ENCODE measurements around the gene KCND3. TPM values are rescaled to one million over a fixed set of nuclear protein-coding genes. Genes with fewer than 3 reads are reported as not detected.

Gene KCND3
- total and polyA plus RNA-seq, 2 of the 4 experiments (the other 2 are of a cell fraction): under 0.01 to 0.03 TPM

DNA sequence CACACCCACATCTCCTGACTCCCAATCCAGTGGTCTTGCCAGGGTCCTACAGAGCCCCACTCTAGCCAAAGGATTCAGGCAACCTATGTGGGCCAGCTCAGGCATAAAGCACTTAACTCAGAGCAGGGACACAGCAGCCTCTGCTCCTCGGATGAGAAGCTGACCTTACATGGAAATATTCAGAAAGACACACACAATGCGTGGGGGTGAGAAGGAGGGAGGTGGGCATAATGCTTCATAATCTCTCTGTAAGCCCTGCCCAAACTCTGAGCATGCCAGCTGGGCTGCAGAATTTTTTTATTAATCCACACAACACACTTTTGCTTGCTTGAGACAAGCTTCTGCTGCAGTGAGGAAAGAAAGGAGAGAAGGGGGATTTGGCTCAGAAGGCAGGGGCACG, 21.6 kb downstream of the KCND3 start:
- WGBS, 2 experiments (ENCODE audit: extremely low coverage in 2 of 2, insufficient read length in 1 of 2): no CpG with 5 or more reads among the region's 3 CpGs
- intact Hi-C loops (cut with micrococcal nuclease) (no loop called here), dilution Hi-C loops (cut with HindIII; ENCODE audit: low sequenced_read_pairs, unreplicated experiment) (no loop called here)

More for the DNA sequence above, 21.6 kb downstream of the KCND3 start:
- Histone ChIP-seq H3K27me3 (ENCODE audit: control insufficient read depth, insufficient read depth, low read length) (no peaks in the 10 kb centered on the region; the same call in 1 of the 2 replicates), H3K4ac (ENCODE audit: low read depth, low read length) (no peak overlapping the region), H4K8ac (ENCODE audit: low read depth in 2 of 2, low read length in 2 of 2) (no peak overlapping the region), H2AFZ (replicated peaks; ENCODE audit: low read length, poor library complexity) (no peak overlapping the region), H3K27ac (ENCODE audit: insufficient read depth, low read length) (no peak overlapping the region), H3K36me3 (ENCODE audit: control insufficient read depth, insufficient read depth, low read length) (no peaks in the 10 kb centered on the region), H3K9ac (ENCODE audit: low read depth, low read length) (no peak overlapping the region), H3K4me1 (ENCODE audit: control insufficient read depth, insufficient read depth, low read length) (no peaks in the 10 kb centered on the region), H3K14ac (replicated peaks; ENCODE audit: low read depth, low read length) (no peak overlapping the region), H3K79me1 (ENCODE audit: low read depth in 1 of 2, low read length in 2 of 2) (no peaks in the 10 kb centered on the region), H3K4me3 (ENCODE audit: insufficient read depth, low read depth, low read length) (no peak overlapping the region), H3K4me2 (ENCODE audit: low read depth, low read length) (no peak overlapping the region), H2AK5ac (ENCODE audit: low read depth, low read length) (no peak overlapping the region), H3K56ac (ENCODE audit: extremely low read depth, insufficient read depth, low read length) (no peak overlapping the region), H3K9me1 (ENCODE audit: insufficient read depth, low read length) (no peaks in the 10 kb centered on the region), H3K18ac (ENCODE audit: low read depth, low read length) (no peak overlapping the region), H2BK5ac (ENCODE audit: low read depth, low read length, poor library complexity, severe bottlenecking) (no peak overlapping the region), H2AK9ac (replicated peaks; ENCODE audit: low read depth, low read length, poor library complexity) (no peak overlapping the region), H3K9me3 (ENCODE audit: control insufficient read depth, insufficient read depth, low read length) (no peaks in the 10 kb centered on the region), H4K5ac (ENCODE audit: low read depth, low read length) (no peak overlapping the region), H2BK20ac (ENCODE audit: low read depth, low read length) (no peak overlapping the region), H2BK120ac (ENCODE audit: low read depth, low read length) (no peak overlapping the region), H2BK15ac (ENCODE audit: low read depth, low read length) (no peak overlapping the region), H3K23ac (ENCODE audit: low read depth, low read length) (no peak overlapping the region), H4K20me1 (ENCODE audit: insufficient read depth, low read length) (no peaks in the 10 kb centered on the region), H4K91ac (ENCODE audit: insufficient read depth, low read depth, low read length) (no peak overlapping the region)
- no peak for ATAC-seq (ENCODE audit: low read depth)
- no peak for DNase-seq
- ChIA-PET CTCF (no interaction called here), POLR2A (ENCODE audit: unreplicated experiment) (no interaction called here)
- TF ChIP-seq MAFK (IDR thresholded peaks at IDR 0.05; ENCODE audit: low read depth, low read length): no peak
- TF ChIP-seq MAZ (IDR thresholded peaks at IDR 0.05; ENCODE audit: borderline replicate concordance, low read depth, low read length): no peak
- TF ChIP-seq RFX5 (IDR thresholded peaks at IDR 0.05; ENCODE audit: low read depth, low read length): no peak
- TF ChIP-seq RCOR1 (IDR thresholded peaks at IDR 0.05; ENCODE audit: insufficient replicate concordance, low read length): no peak
- TF ChIP-seq RAD21 (IDR thresholded peaks at IDR 0.05; ENCODE audit: low read length): no peak
- no peak for TF ChIP-seq BHLHE40 (IDR thresholded peaks at IDR 0.05; ENCODE audit: low read depth, low read length)
- no peak for TF ChIP-seq NFE2L2 (IDR thresholded peaks at IDR 0.05; ENCODE audit: low read depth, low read length)
- TF ChIP-seq FOS (IDR thresholded peaks at IDR 0.05; ENCODE audit: low read depth, low read length): no peak
- TF ChIP-seq CEBPB (IDR thresholded peaks at IDR 0.05; ENCODE audit: low read depth, low read length): no peak
- no peak for TF ChIP-seq MXI1 (IDR thresholded peaks at IDR 0.05; ENCODE audit: borderline replicate concordance, low read depth, low read length)
- no peak for TF ChIP-seq POLR2A (IDR thresholded peaks at IDR 0.05; ENCODE audit: low read depth, low read length)
- TF ChIP-seq CHD1 (IDR thresholded peaks at IDR 0.05; ENCODE audit: low read depth, low read length): no peak
- no peak for TF ChIP-seq ELK1 (IDR thresholded peaks at IDR 0.05; ENCODE audit: borderline replicate concordance, low read depth, low read length)
- in situ Hi-C loops (cut with MboI; ENCODE audit: low sequenced_read_pairs): no loop called here
- no TSS peak for BruUV-seq (replicated peaks)

Measured in IMR-90 (cell line).